IPS-NIHi11 (cell line): Measurements from ENCODE around the gene WFDC12.

Experiments
- DNase-seq: peaks from one replicate; pipeline ENCODE4 v3.0.0; 2012; ENCODE audit warnings: mixed read lengths, low spot score

WFDC12 gene

GRCh38 chr20:45115386-45115774 lies 8.9 kb downstream of the WFDC12 start:
- DNase-seq, result no peak

- DNase-seq, result no peak
Observed at GRCh38 chr20:45114465-45115385, 9.5 kb downstream of the WFDC12 start, which contains the start of gene WFDC5. Gene WFDC5, minus strand, starts transcription at chr20:45115174. Its CDS starts 91 bp downstream, at chr20:45115083.

- DNase-seq, result no peak
Observed at GRCh38 chr20:45113865-45114264, 10.4 kb downstream of the WFDC12 start.

DNA sequence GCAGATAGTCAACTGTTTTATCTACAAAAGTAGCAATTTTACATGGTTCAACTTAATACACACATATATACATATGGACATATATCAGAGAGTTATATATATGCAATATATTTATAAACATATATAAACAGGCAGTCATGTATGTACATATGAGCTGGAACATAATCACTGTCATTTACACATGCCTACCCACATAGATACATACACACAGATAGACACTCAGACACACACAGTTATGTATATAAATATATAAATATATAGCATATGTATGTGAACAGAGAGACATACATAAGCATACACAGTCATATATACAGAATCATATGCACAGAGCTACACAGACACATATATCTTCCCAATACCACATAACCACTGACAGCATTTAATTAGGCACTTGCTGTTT lies 11.5 kb downstream of the WFDC12 start:
- no peak for DNase-seq

- DNase-seq, result peak; percentile 58
Observed at GRCh38 chr20:45111799-45112471, 12.3 kb downstream of the WFDC12 start.

DNA sequence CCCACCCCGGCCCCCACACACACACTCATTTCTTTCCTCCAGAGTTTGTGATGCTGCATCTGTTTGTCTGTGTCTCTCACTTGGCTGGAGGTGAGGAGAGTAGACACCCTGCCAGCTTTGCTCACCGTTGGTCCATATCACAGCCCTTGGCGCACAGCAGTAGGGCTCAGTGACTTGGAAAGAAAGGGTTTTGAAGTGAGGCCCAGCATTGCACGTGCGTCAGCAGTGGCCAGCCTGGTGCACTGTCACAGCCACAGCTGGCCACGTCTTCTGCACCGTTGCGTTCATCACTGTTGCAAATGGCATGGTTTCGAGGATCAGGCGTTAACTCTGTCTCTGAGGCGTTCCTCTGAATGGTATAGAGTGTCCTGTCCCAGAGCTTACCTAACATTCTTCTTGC lies 13.0 kb downstream of the WFDC12 start:
- no peak for DNase-seq

GRCh38 chr20:45110301-45110700 lies 14.0 kb downstream of the WFDC12 start:
- DNase-seq, result no peak

- DNase-seq, result no peak
Observed at GRCh38 chr20:45109634-45110033, 14.6 kb downstream of the WFDC12 start.

- DNase-seq, result no peak
Observed at GRCh38 chr20:45105317-45105716, 18.9 kb downstream of the WFDC12 start.

DNA sequence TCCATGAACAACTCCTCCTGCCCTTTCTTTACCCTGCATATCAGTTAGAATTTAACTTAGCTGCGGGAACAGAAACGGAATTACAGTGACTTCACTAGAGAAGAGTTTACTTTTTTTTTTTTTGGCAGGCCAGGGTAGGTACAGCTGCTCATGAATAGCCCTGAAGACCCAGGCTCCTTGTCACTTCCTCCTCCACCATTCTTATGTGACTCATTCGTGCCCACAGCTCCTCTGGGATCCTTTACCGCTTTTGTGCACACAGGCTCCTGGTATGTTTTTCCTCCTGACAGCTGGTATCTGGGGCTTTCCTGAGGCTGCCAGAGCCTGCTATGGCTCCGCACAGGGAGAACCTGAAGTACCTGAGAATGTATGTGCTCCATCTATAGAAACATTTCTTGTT lies 19.5 kb downstream of the WFDC12 start:
- DNase-seq, result no peak

GRCh38 chr20:45103072-45103471 lies 21.2 kb downstream of the WFDC12 start:
- no peak for DNase-seq

GRCh38 chr20:45101333-45101850 lies 22.9 kb downstream of the WFDC12 start:
- no peak for DNase-seq

- peak; percentile 81 for DNase-seq
Observed at GRCh38 chr20:45100563-45101245, 23.6 kb downstream of the WFDC12 start, which contains the start of gene KCNS1. Gene KCNS1, minus strand, starts transcription at chr20:45101127. Its CDS starts 1,891 bp downstream, at chr20:45099236.

DNA sequence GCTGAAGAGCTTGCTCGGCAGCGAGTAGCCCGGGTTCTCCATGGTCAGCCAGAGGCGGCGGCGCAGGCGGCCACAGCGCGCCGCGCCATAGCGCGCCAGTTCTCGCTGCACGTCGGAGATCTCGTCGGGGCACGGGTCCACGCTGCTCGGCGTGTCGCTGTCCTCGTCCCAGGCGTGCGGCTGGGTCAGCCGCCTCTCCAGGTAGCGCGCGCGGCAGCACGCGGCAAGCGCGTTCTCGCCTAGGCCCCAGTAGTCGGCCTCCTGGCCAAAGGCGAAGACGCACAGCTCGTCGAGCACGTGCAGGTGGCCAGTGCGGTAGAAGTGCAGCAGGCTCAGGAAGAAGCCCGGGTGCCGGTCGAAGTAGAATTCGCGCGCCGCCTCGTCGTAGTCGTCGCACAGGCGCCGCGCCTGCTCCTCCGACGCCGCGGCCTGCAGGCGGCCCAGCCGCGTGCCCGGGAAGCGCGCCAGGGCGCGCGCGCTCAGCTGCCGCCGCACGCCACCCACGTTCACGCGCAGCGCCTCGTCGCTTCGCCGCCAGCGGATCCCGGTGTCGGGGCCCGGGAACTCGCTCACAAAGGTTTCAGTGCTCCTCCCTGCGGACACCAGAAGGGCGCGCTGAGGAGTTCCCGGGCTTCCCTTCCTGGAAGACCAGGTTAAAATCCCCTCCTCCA lies 26.0 kb downstream of the WFDC12 start:
- DNase-seq, result peak; percentile 86

- DNase-seq, result peak; percentile 53
Observed at GRCh38 chr20:45097485-45098102, 26.7 kb downstream of the WFDC12 start.

DNA sequence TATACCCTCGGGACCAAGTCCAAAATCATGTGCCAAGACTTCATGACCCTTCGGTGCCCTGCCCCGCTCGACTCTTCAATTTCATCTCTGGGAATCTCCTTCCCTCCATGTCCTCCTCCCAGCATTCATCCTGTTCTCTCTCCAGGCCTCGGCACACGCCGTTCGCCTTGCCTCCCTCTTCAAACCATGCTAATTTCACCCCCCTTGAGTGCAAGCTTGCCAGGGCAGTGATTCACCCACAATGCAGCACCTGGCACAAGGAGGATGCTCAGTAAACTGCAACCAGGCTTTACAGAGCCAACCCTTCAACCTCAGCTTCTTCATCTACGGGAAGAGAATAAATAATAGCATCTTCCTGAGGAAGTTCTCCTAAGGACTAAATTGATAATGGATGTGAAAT lies 27.5 kb downstream of the WFDC12 start:
- no peak for DNase-seq

DNA sequence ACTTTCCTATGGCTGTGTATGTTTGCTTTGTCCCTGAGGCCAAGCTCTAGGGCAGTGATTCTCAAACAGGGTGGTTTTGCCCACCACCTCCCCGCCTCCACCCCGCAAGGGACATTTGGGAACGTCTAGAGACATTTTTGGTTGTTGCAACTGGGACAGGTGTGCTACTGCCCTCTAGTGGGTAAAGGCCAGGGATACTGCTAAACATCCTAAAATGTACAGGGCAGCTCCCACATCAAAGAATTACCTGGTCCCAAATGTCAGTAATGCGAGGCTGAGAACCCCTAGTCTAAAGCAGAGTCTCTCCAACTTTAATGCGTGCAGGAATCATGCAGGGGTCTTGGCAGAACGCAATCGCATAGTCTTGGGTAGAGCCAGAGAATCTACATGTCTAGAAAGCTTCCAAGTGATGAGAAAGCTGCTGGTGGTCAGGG lies 28.4 kb downstream of the WFDC12 start:
- peak; percentile 83 for DNase-seq

GRCh38 chr20:45094864-45095574 lies 29.2 kb downstream of the WFDC12 start:
- no peak for DNase-seq

DNA sequence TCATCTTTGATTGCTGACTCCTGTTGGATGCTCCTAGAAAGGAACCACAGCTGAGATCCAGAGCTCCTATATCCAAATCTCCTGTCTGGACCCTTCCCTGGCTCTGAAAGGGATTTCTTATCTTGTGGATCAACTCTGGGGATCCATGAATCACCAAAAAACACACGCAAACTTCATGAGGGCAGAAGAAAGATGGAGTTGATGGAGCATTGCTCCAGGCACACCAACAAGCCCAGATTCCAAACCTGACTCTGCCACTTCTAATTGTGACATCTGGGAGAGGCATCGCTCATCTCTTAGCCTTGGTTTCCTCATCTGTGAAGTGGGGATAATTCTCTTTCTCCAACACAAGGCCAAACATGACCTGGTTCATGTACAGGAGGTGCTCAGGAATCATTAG lies 30.1 kb downstream of the WFDC12 start:
- no peak for DNase-seq

DNA sequence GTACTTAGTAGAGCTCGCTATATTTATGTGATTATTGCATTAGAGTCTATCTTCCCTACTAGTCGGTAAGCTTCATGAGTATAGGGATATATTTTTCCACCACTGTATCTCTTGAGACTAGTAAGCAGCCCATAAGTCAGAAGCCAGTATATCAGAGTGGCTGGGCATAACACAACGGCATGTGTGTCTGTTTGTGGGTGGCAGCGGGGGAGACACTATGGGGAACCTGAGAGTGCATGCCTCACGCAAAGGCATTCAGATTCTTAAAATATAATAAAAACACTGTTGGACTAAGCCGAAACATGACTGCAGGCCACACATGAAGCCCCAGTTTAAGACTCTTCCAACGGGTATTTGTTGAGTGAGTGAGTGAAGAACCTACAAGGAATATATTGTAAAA lies 31.4 kb downstream of the WFDC12 start:
- DNase-seq, result no peak

DNA sequence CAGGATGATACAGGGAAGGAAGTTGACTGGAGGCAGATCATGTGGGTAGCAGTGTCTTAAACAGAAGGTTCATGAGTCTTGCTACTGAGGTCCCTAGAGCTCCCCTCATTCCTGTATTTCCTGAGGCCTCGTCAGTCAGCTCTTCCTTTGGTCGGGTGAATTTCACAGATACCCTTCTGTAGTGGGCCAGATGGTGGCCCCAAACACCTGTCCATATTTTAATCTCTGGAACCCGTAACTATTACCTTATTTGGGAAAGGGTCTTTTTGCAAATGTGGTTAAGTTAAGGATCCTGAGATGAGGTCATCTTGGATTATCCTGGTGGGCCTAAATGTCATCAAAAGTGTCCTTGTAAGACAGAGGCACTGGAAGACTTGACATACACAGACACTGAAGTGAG lies 32.9 kb downstream of the WFDC12 start:
- DNase-seq, result no peak
